Activated naive CD8-positive, alpha-beta T cell (primary cell): ENCODE data around the gene LINGO1.

ENCODE experiments used
- H3K27ac Mint-ChIP-seq: one replicate; pipeline ENCODE4 v1.8.0; 2021; ENCODE audit warnings: mixed read lengths
- H3K27me3 Mint-ChIP-seq: one replicate; pipeline ENCODE4 v1.8.0; 2021; ENCODE audit warnings: mixed read lengths
- H3K36me3 Mint-ChIP-seq: one replicate; pipeline ENCODE4 v1.8.0; 2021; ENCODE audit warnings: mixed read lengths
- H3K4me1 Mint-ChIP-seq: one replicate; pipeline ENCODE4 v1.8.0; 2021; ENCODE audit warnings: low read depth, mixed read lengths
- H3K4me3 Mint-ChIP-seq: one replicate; pipeline ENCODE4 v1.8.0; 2021; ENCODE audit warnings: mild to moderate bottlenecking, mixed read lengths
- H3K9me3 Mint-ChIP-seq: one replicate; pipeline ENCODE4 v1.8.0; 2021; ENCODE audit warnings: low read depth, mixed read lengths

Gene LINGO1, protein sequence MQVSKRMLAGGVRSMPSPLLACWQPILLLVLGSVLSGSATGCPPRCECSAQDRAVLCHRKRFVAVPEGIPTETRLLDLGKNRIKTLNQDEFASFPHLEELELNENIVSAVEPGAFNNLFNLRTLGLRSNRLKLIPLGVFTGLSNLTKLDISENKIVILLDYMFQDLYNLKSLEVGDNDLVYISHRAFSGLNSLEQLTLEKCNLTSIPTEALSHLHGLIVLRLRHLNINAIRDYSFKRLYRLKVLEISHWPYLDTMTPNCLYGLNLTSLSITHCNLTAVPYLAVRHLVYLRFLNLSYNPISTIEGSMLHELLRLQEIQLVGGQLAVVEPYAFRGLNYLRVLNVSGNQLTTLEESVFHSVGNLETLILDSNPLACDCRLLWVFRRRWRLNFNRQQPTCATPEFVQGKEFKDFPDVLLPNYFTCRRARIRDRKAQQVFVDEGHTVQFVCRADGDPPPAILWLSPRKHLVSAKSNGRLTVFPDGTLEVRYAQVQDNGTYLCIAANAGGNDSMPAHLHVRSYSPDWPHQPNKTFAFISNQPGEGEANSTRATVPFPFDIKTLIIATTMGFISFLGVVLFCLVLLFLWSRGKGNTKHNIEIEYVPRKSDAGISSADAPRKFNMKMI

DNA sequence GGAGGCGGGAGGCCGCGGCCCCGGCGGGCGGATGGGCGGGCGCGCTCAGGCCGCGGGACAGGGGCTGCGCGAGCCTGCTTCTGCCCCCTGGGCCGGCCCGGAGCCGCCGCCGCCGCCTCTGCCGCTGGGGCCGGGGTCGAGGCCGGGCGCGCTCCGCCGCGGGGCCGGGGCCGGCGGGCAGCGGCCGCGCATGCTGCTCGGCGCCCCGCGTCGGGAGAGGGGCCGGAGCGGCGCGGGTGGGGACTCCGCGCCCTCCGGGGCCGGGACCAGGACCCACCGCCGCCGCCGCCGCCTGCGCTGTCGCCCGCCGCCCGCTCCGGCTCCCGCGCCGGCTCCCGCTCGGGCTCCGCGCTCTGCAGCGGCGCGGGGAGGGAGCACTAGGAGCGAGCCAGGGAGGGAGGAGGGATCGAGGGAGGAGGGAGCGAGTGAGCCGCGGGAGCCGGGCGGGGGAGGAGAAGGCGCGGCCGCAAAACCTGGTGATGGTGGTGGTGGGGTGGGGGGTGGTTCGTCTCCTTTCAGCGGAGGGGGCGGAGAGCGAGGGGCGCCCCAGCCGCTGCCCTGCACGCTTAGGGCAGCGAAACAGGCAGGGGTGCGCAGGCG lies at the start of gene LINGO1:
TSS of gene LINGO1 (minus strand) at position 379 of the 600 bp plus-strand sequence. CDS start 597 bp downstream, outside the sequence.
- H3K27ac Mint-ChIP-seq = no peak within 1 kb of the TSS
- H3K27me3 Mint-ChIP-seq = peaks cover 26% of the 10 kb centered on the region
- H3K36me3 Mint-ChIP-seq = no peaks in the 10 kb centered on the region
- H3K4me1 Mint-ChIP-seq = peaks cover 7% of the 10 kb centered on the region
- peak within 1 kb of the TSS; percentile 77 for H3K4me3 Mint-ChIP-seq
- no peaks in the 10 kb centered on the region for H3K9me3 Mint-ChIP-seq

DNA sequence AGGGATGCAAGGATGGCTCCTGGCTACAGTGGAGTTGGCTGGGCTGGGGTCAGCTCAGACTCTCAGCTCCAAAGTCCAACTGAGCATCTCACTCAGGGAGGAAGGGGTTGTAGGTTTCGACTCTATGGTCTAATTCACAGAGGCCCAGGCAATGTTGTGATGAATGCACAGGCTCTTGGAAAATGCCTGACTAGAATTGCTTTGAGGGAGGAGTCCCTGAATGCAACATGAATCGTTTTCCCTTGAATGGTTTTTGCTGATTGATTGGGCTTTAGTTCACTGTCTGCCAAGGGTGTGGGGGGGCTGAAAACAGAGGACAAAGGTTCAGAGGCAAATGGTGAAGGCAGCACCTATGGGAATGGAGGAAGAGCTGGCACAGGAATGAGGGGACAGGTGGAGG lies 48.6 kb upstream of the LINGO1 start:
- H3K4me1 Mint-ChIP-seq = no peaks in the 10 kb centered on the region
- H3K36me3 Mint-ChIP-seq = no peaks in the 10 kb centered on the region
- H3K27me3 Mint-ChIP-seq = peaks cover 15% of the 10 kb centered on the region
- no peaks in the 10 kb centered on the region for H3K9me3 Mint-ChIP-seq
- H3K4me3 Mint-ChIP-seq = no peak overlapping the region
- no peak overlapping the region for H3K27ac Mint-ChIP-seq

DNA sequence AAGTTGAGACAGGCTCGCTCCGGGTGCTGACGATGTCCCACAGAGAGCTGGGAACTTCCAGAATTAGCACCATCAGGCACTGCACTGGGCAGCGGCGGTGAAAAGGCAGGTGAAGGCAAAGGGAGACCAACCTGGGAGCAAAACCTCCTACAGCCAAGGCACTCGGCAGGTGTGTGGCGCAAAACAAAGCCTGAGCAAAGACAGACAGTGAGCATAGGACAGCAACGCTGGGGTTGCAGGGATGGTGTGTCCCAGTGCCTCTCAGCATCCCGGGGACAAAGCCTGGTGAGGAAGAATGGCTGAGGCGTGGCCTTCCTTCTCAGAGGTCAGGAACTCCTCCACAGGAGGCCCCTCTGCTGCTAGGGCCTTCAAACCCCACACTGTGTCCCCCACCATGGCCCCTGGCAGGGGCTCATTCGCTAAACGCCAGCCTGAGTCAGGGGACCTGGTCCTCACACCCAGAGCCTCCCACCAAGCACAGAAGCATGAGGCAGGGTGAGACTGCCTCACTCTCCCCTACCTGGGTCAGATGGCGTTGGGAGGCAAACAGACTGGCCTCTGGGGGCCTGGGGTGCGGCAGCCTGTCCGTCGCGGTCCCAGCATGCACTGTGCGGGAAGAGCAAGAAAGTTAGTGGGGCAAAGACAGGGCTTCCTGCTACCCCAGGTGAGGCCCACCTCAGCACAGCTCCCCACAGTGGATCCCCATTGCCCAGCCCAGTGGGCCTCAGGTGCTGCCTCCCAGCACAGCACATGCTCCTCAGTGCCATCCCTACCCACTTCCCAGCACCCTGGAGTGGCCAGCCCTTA lies 44.1 kb upstream of the LINGO1 start:
- Mint-ChIP-seq H3K4me3 (no peak overlapping the region), H3K9me3 (no peaks in the 10 kb centered on the region), H3K27me3 (peaks cover 11% of the 10 kb centered on the region), H3K4me1 (no peaks in the 10 kb centered on the region), H3K27ac (no peak overlapping the region), H3K36me3 (no peaks in the 10 kb centered on the region)

DNA sequence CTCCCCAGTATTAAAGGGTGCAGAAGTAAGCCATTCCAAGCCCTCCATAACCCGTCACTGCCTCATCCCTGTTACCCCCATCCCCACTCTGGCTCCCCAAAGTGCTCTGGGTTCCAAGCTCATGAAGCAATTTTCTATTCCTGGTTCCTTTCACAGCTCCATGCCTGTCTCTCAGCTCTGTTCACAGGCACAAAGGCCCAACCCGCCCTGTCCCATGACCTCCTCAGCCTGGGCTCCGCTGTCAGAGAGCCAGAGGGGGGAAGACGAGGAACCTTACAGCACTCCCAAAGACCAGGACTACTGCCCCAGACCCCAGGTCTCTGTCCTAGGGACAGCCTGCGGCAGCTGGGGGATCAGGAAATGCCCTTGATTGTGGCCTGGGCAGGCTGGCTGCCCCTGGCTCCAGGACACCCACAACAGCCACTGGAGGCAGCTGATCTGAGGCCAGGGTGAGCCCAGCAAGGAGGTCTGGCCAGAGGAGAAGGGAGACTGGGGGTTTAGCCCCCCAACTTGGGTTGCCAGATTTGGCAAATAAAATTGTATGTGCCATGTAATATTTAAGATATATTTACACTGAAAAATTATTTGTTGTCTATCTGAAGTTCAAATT lies 43.2 kb upstream of the LINGO1 start:
- peaks cover 7% of the 10 kb centered on the region for H3K27me3 Mint-ChIP-seq
- no peak overlapping the region for H3K27ac Mint-ChIP-seq
- no peaks in the 10 kb centered on the region for H3K36me3 Mint-ChIP-seq
- H3K4me1 Mint-ChIP-seq = no peaks in the 10 kb centered on the region
- H3K4me3 Mint-ChIP-seq = no peak overlapping the region
- no peaks in the 10 kb centered on the region for H3K9me3 Mint-ChIP-seq

DNA sequence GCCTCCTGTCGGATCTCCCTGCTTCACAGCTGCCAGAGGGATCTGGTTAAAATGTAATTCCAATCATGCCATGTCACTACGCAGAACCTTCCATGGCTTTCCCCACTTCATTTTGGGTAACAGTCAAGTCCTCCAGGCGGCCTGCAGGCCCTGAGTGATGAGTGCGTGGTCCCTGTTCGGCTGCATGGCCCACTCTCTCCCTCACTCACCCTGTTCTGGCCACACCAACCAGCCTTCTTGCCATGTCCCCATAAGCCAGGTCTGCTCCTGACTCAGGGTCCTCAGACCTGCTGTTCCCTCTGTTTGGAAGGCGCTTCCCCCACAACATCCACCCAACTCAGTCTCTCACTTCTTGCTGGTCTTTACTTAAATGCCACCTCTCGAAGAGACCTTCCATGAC lies 41.6 kb upstream of the LINGO1 start:
- H3K4me1 Mint-ChIP-seq = no peaks in the 10 kb centered on the region
- no peaks in the 10 kb centered on the region for H3K36me3 Mint-ChIP-seq
- H3K27me3 Mint-ChIP-seq = peaks cover 5% of the 10 kb centered on the region
- H3K27ac Mint-ChIP-seq = no peak overlapping the region
- H3K9me3 Mint-ChIP-seq = no peaks in the 10 kb centered on the region
- no peak overlapping the region for H3K4me3 Mint-ChIP-seq

DNA sequence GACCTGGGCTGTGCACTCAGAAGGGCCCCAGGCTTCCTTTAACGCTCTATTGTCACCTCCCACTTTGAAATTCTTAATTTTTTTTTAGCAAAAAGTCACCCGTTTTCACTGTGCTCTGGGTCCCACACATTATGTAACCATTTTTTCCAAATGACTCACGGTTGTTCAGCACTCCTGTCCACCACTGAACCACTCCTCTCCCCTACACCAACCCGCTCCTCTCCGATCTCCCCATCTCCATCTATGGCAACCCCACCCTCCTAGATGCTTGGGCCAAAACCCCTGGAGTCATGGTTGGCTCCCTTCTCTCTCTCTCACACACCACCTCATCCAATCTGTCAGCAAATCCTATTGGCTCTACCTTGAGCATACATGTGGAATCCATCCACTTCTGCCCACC lies 41.2 kb upstream of the LINGO1 start:
- H3K4me1 Mint-ChIP-seq = no peaks in the 10 kb centered on the region
- H3K27ac Mint-ChIP-seq = no peak overlapping the region
- no peaks in the 10 kb centered on the region for H3K36me3 Mint-ChIP-seq
- peaks cover 6% of the 10 kb centered on the region for H3K27me3 Mint-ChIP-seq
- no peak overlapping the region for H3K4me3 Mint-ChIP-seq
- H3K9me3 Mint-ChIP-seq = no peaks in the 10 kb centered on the region

DNA sequence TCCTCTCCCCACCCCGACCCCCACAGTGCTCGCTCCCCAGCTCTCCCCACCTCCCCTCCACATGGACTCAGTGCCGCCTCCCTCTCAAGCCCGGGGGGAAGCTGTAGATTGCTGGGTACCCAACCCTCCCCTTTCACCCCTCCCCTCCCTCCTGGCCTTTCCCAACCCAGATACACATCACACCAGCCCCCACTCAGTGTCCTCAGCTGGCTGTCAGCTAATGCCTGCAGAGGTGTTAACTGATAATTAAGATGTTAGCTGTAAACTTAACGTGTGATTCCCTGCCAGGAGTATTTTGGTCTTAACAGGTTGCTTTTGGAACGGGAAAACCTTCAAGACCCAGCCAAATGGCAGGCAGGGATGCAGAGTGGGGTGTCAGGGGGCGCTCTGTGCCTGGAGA lies 39.4 kb upstream of the LINGO1 start:
- Mint-ChIP-seq H3K9me3 (no peaks in the 10 kb centered on the region), H3K4me3 (no peak overlapping the region), H3K27ac (no peak overlapping the region), H3K4me1 (no peaks in the 10 kb centered on the region), H3K27me3 (peaks cover 4% of the 10 kb centered on the region), H3K36me3 (no peaks in the 10 kb centered on the region)

DNA sequence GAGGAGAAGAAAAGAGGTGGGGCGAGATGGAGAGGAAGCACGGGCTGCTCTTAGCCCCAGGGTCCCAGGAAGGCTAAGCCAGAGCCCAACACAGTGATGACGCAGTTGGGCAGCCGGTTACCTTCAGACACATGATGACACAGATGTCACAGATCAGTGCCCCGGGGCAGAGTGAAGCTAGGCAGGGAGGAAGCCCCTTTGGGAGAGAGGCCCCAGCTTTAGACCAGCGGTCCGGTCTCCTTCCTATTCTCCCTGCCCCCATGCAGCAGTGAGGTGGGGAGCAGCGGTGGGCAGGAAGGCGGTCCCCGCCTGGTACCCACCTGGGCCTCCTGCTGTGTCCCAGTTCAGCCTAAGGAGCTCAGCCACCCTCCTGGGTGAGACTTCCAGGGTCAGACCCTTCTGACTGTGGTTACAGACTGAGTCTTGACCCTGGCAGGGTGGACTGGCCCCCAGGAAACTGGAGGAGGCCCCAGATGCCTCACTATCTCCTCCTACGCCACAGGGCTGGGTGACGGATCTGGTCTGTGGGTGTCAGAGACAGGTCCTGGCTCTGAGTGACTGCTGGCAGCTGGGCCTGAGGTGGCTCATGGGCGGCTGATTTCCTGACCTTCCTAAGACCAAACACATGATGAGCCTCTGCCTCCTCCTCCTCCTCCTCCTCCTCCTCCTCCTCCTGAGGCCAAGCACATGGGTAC lies 38.8 kb upstream of the LINGO1 start:
- H3K27ac Mint-ChIP-seq = no peak overlapping the region
- no peak overlapping the region for H3K4me3 Mint-ChIP-seq
- no peaks in the 10 kb centered on the region for H3K9me3 Mint-ChIP-seq
- H3K4me1 Mint-ChIP-seq = no peaks in the 10 kb centered on the region
- H3K36me3 Mint-ChIP-seq = no peaks in the 10 kb centered on the region
- peaks cover 4% of the 10 kb centered on the region for H3K27me3 Mint-ChIP-seq

DNA sequence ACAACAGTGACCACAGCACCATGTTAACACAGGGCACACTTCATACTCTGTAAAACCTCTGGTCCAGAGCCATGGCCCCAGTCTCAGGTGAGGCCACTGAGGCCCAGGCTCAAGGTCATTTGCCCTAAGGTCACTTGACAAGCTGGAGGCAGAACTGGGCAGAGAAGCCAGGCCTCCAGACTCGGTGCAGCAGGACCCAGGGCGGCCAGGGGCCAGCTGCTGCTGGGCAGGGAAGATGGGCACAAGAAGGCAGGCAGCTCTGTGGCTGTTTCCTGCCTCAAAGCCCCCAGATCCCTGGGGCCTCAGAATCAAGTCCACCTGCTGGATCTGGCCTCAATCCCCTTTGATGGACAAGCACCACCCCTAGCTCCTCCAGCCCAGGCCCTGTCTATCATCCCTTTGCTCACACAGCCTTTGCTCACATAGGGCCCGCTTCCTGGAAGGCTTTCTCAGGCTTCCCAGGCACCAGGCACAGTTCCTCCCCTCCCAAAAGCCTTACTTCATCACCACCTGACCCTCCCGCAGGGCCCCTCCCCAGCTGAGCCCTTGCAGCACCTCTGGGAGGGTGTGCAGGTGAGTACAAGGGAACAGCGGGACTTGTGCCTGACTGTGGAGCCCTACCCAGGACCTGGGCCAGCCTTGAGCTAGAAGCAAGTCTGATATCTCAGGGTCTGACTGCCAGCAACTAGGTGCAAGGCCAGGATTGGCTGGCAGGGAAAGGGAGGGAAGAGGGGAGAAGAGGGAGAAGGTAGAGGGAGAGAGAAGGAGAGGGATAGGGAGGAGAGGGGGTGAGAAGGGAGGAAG lies 38.0 kb upstream of the LINGO1 start:
- H3K27me3 Mint-ChIP-seq = peaks cover 4% of the 10 kb centered on the region
- no peaks in the 10 kb centered on the region for H3K4me1 Mint-ChIP-seq
- no peaks in the 10 kb centered on the region for H3K9me3 Mint-ChIP-seq
- H3K27ac Mint-ChIP-seq = no peak overlapping the region
- H3K4me3 Mint-ChIP-seq = no peak overlapping the region
- H3K36me3 Mint-ChIP-seq = no peaks in the 10 kb centered on the region

DNA sequence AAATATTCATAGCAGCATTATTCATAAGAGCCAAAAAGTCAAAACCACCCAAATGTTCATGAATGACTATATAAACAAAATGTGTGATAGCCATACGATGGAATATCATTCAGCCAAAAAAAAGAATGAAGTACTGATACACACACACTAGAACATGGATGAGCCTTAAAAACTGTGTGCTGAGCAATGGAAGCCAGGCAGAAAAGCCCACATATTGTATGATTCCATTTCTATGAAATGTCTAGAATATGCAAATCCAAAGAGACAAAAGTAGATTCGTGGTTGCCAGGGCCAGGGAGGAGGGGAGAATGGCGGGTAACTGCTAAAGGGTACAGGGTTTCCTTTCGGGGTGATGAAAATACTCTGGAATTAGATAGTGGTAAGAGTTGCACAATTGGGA lies 37.2 kb upstream of the LINGO1 start:
- Mint-ChIP-seq H3K4me1 (no peaks in the 10 kb centered on the region), H3K9me3 (no peaks in the 10 kb centered on the region), H3K36me3 (no peaks in the 10 kb centered on the region), H3K4me3 (no peak overlapping the region), H3K27me3 (peaks cover 2% of the 10 kb centered on the region), H3K27ac (no peak overlapping the region)

DNA sequence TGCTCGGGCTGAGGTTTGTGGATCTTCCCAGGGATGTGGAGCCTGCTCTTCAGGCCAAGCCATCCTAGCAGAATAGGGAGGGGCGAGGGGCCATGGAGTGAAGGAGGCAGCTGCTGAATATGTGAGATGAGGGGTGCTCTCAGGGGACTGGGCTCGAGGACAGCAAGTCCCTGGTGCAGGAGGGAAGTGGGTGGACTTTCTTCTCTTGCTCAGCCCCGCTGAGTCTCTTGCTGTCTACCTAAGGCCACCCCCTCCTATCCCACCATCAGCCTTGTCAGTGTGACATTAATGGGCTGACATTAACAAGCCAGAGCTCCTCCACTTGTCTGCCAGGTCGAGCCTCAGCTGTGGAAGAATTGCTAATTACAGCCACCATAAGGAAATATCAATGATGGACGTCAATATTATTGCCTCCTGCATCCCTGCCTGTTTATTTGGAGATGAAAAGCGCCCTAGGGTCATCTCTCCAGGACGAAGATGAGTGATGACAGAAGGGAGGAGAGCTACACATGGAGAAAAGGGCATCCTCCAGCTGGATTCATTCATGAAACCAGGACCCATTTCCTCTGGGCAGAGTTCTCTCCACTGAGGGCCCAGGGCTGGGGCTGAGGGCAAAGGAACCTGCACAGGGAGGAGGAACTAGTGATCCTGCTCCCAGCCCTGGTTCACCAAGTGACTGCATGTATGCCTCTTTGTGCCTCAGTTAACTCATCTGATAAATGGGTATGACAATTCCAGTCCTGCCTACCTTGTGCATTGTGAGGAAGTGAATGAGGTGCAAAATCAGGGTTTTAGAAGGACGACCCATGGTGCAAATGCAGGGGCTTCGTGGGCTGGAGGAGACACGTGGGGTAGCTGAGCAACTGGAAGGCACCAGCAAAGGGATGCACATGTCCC lies 34.9 kb upstream of the LINGO1 start:
- no peaks in the 10 kb centered on the region for H3K9me3 Mint-ChIP-seq
- no peak overlapping the region for H3K4me3 Mint-ChIP-seq
- H3K36me3 Mint-ChIP-seq = no peaks in the 10 kb centered on the region
- no peaks in the 10 kb centered on the region for H3K4me1 Mint-ChIP-seq
- peaks cover 2% of the 10 kb centered on the region for H3K27me3 Mint-ChIP-seq
- no peak overlapping the region for H3K27ac Mint-ChIP-seq

DNA sequence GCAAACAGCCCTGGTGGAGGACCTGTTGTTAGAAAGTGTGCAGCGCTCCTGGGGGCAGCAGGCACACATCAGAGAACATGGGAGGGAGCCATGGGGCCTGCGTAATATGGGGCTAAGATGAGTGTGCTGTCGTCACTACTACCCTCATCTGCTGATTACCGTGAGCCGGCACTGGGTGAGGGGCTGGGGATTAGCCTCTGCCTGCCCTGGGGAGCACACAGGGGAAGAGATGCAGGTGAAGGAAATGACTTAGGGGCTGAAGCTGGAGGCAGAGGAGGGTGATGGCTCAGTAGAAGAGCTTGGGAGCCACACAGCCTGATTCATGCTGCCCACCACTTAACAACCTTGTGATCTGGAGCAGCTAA lies 33.6 kb upstream of the LINGO1 start:
- H3K27ac Mint-ChIP-seq = no peak overlapping the region
- no peaks in the 10 kb centered on the region for H3K9me3 Mint-ChIP-seq
- H3K4me3 Mint-ChIP-seq = no peak overlapping the region
- H3K36me3 Mint-ChIP-seq = no peaks in the 10 kb centered on the region
- H3K4me1 Mint-ChIP-seq = no peaks in the 10 kb centered on the region
- H3K27me3 Mint-ChIP-seq = peaks cover 2% of the 10 kb centered on the region
